ENCODE results near the gene ANKRD34A. TPM values are rescaled to one million over a fixed set of nuclear protein-coding genes. Genes with fewer than 3 reads are reported as not detected.
A peak's percentile ranks its signal among the peaks of the same experiment; 100 is the strongest.

ANKRD34A gene
- polyA plus RNA-seq, 3 donors = 0.31 TPM; not detected in 2

- H3K27ac Mint-ChIP-seq = peak overlapping the region; percentile 89 to 97 (median 96)
- peak overlapping the region; percentile 88 to 93 for H3K4me3 Mint-ChIP-seq
- Histone ChIP-seq H4K20me1 (ENCODE audit: insufficient read depth, low read length) (no peaks in the 10 kb centered on the region), H3K79me2 (ENCODE audit: insufficient read depth, low read length) (peaks cover 13% of the 10 kb centered on the region), H3K27ac (ENCODE audit: low read depth in 1 of 2, low read length in 2 of 2) (peak overlapping the region; percentile 74 to 82), H3K4me3 (replicated peaks in 1 of 3; ENCODE audit: low read depth in 2 of 3, low read length in 3 of 3) (peak overlapping the region; percentile 70 to 98 (median 88)), H3K9ac (ENCODE audit: insufficient read depth, low read length, poor library complexity, severe bottlenecking) (peak overlapping the region; percentile 84), H3K4me1 (ENCODE audit: control insufficient read depth in 1 of 2, insufficient read depth in 2 of 2, low read length in 2 of 2) (peaks cover 27 to 39% of the 10 kb centered on the region in 2 donors), H3K9me3 (replicated peaks in 1 of 2; ENCODE audit: control insufficient read depth in 1 of 2, insufficient read depth in 1 of 2, low read length in 2 of 2) (no peaks in the 10 kb centered on the region), H2AFZ (ENCODE audit: insufficient read depth, low read depth, low read length, poor library complexity, severe bottlenecking) (peak overlapping the region; percentile 91), H3K27me3 (ENCODE audit: control insufficient read depth in 2 of 2, insufficient read depth in 2 of 2, low read length in 2 of 2) (no peaks in the 10 kb centered on the region), H3K36me3 (replicated peaks in 1 of 2; ENCODE audit: control insufficient read depth in 1 of 2, insufficient read depth in 2 of 2, low read length in 2 of 2) (peaks cover 19 to 38% of the 10 kb centered on the region in 2 donors), H3K4me2 (replicated peaks; ENCODE audit: extremely low read depth, low read length, poor library complexity, severe bottlenecking) (peak overlapping the region; percentile 88)
- peak; percentile 59 to 66 (median 65) for DNase-seq
- no peak for TF ChIP-seq CTCF (IDR thresholded peaks at IDR 0.05)
- peaks cover 0 to 3% (median 2%) of the 10 kb centered on the region in 3 donors for H3K27me3 Mint-ChIP-seq (ENCODE audit: low read depth in 3 of 3)
- peaks cover 42% of the 10 kb centered on the region for H3K4me1 Mint-ChIP-seq
- peaks cover 24 to 37% of the 10 kb centered on the region in 2 donors for H3K36me3 Mint-ChIP-seq
- 3% methylated on average over 23 of the region's 33 CpGs for WGBS (ENCODE audit: insufficient coverage)
- no peaks in the 10 kb centered on the region for H3K9me3 Mint-ChIP-seq
- intact Hi-C loops (cut with micrococcal nuclease) = loop anchor here (2.0 to 5.0 kb wide), 4 partner anchors 38 to 62 kb away; partner anchors contain the start of genes ANKRD34A (in 1 of the 2), PIAS3 (in 1 of the 2) and POLR3GL (in 1 of the 2)
Measured at GRCh38 chr1:145918992-145919939, 45.1 kb downstream of the ANKRD34A start.

All from CD14-positive monocyte (primary cell).